Cardiac septum (tissue), 1 donor: ENCODE data around the gene ZC3H10. TPM values are rescaled to one million over a fixed set of nuclear protein-coding genes. Genes with fewer than 3 reads are reported as not detected.
A peak's percentile ranks its signal among the peaks of the same experiment; 100 is the strongest.
"Not testable (repeated sequence)": the region's sequence is repeated elsewhere in the genome, so short reads cannot be mapped to it uniquely, and the experiment has no call there.

Source experiments
- DNase-seq: peaks from one replicate; pipeline ENCODE4 v3.0.0-alpha.2; 2020; ENCODE audit warnings: low spot score
- intact Hi-C: fragments of 100-400 bp; cut with DNase I; formaldehyde crosslinking; loops from one replicate; pipeline ENCODE4 v1.14.0; 2022
- total RNA-seq: library from RNA; stranded (reverse); fragmentation: NEBNext Ultra II Directional; extraction: Animal tissue kit (Norgen Biotek cat#: 25700); gene quantifications from one replicate; pipeline ENCODE4 v1.2.1, GENCODE V29; 2021
- donor health status: DM: no; HTN: no; CAD: no.

Gene ZC3H10
- total RNA-seq, 1 donor from 2014 or later: 6.0 TPM

DNA sequence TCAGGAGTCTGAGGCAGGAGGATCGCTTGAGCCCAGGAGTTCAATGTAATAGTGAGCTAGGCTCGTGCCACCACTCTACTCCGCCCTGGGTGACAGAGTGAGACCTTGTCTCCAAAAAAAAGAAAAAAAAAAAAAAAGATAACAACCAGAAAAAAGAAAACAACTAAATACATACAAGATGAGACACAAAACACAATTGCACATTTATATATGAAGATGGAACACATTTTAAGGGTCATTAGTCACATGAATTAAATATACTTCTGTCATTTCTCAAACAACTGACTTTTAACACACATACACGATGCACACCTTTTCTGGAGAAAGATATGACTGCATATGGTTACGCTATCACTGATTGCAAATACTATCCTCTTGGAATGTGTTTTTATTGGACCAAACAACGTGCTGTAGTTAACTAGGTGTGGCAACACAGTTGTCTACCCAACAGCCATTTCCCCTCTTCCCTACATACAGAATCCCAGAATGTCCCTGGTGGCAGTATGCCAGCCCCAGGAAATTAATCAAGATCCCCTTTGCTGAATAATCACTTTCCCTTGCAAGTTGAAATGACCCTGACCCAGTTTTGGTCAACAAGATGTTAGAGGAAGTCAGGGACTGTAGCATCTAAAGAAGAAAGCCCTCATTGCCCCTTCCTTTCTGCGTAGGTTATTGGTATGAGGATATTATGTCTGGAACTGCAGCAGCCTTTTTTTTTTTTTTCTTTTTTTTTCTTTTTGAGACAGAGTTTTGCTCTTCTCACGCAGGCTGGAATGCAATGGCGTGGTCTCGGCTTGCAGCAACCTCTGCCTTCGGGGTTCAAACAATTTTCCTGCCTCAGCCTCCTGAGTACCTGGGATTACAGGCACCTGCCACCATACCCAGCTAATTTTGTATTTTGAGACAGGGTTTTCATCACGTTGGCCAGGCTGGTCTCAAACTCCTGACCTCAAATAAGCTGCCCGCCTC is 28.7 kb downstream of the ZC3H10 start:
- no peak for DNase-seq
- intact Hi-C loops: no loop called here

GRCh38 chr12:56150563-56150962 is 32.5 kb downstream of the ZC3H10 start:
- DNase-seq: no peak
- intact Hi-C loops: no loop called here

- DNase-seq: no peak
- intact Hi-C loops: loop anchor here (2.0 kb wide), 1 partner anchor 23 kb away; the partner anchor contains the start of gene ESYT1
Measured at GRCh38 chr12:56151672-56152131, 33.6 kb downstream of the ZC3H10 start.

DNA sequence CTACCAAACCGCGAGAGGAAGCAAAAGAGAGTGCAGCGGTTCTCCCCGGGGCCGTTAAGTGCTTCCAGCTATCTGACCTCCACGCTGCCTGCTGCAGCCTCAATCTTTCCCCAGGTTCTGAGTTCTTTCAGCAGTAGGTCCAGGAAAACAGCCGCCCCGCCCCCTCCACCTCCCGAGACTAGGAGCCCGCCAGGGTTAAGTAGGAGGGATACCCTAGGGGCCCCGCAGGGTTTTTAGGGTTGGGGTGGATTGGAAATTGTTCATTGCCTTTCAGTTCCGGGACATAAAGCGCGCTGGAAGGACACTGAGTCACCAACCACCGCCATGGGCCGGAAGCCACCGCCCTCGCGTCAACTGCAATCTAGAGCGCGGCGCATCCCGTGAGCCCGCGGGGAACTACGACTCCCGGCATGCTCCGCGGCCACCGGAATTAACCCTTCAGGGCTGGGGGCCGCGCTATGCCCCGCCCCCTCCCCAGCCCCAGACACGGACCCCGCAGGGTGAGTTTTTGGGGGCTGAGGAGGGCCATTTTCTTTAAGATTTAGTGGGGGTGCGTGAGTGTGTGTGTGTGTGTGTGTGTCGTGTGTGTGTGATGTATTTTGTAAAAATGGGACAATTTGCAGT is 34.2 kb downstream of the ZC3H10 start, which contains the start of gene MYL6B:
TSS of gene MYL6B (plus strand) at position 456 of the 624 bp plus-strand sequence. CDS start 1,332 bp downstream, outside the sequence.
- peak; percentile 96 for DNase-seq
- intact Hi-C loops: loop anchor here (2.0 kb wide), 1 partner anchor 23 kb away; the partner anchor contains the start of gene ESYT1

- no peak for DNase-seq
- intact Hi-C loops: loop anchor here (2.0 kb wide), 1 partner anchor 24 kb away; the partner anchor contains the start of gene ESYT1
Measured at GRCh38 chr12:56152756-56153677, 35.0 kb downstream of the ZC3H10 start.

DNA sequence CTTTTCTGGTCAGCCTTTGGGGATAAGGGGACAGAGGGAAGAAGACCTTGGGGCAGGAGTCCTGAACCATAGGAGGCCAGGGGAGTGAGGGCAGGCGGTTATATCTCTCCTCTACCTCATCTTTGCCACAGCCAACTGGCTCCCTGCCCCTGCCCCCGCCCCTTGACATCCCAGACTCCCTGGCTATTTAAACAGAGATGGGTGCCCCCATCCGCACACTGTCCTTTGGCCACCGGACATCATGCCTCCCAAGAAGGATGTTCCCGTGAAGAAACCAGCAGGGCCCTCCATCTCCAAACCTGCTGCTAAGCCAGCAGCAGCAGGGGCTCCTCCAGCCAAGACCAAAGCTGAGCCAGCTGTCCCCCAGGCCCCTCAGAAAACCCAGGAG is 35.6 kb downstream of the ZC3H10 start:
- no peak for DNase-seq
- intact Hi-C loops: loop anchor here (2.0 kb wide), 1 partner anchor 25 kb away; the partner anchor contains the start of gene ESYT1

GRCh38 chr12:56154246-56154771 is 36.2 kb downstream of the ZC3H10 start:
- intact Hi-C loops: no loop called here
- no peak for DNase-seq

- intact Hi-C loops: no loop called here
- no peak for DNase-seq
Measured at GRCh38 chr12:56154818-56155217, 36.8 kb downstream of the ZC3H10 start.

GRCh38 chr12:56155256-56155845 is 37.3 kb downstream of the ZC3H10 start:
- intact Hi-C loops: no loop called here
- DNase-seq: no peak

- intact Hi-C loops, DNase-seq: not testable (repeated sequence)
Measured at GRCh38 chr12:56156464-56157200, 38.6 kb downstream of the ZC3H10 start.

DNA sequence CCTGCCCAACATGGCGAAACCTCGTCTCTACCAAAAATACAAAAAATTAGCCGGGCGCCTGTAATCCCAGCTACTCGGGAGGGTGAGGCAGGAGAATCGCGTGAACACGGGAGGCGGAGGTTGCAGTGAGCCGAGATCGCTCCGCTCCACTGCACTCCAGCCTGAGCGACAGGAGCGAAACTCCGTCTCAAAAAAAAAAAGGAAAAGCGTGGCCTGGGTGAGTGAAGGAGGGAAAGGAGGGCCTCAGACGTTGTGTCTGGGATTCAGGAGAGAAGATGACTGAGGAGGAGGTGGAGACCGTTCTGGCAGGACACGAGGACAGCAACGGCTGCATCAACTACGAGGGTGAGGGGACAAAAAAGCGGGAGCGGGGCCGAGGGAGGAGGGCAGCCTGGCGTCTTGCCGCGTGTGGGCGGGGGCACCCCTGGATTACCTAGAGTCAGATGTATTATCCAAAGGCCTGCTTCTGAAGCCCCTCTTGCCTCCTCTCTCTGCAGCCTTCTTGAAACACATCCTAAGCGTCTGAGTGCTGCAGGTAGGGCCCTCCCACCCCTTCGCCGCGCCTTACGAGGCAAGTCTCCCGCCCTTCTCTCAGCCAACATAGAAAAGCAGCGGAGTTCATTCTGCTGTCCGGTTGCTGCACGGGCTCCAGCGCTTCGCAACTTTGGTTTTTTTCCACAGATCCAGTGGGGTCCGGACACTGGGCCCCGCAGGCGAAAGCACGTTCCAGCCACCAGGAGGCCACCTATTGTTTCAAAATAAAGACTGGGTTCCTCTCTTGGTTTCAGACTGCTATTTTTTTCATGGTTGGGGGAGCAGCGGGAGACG is 39.3 kb downstream of the ZC3H10 start:
- intact Hi-C loops: loop anchor here (2.0 kb wide), 3 partner anchors 31 to 39 kb away; partner anchors contain the start of genes SMARCC2 and ZC3H10
- peak; percentile 80 for DNase-seq

DNA sequence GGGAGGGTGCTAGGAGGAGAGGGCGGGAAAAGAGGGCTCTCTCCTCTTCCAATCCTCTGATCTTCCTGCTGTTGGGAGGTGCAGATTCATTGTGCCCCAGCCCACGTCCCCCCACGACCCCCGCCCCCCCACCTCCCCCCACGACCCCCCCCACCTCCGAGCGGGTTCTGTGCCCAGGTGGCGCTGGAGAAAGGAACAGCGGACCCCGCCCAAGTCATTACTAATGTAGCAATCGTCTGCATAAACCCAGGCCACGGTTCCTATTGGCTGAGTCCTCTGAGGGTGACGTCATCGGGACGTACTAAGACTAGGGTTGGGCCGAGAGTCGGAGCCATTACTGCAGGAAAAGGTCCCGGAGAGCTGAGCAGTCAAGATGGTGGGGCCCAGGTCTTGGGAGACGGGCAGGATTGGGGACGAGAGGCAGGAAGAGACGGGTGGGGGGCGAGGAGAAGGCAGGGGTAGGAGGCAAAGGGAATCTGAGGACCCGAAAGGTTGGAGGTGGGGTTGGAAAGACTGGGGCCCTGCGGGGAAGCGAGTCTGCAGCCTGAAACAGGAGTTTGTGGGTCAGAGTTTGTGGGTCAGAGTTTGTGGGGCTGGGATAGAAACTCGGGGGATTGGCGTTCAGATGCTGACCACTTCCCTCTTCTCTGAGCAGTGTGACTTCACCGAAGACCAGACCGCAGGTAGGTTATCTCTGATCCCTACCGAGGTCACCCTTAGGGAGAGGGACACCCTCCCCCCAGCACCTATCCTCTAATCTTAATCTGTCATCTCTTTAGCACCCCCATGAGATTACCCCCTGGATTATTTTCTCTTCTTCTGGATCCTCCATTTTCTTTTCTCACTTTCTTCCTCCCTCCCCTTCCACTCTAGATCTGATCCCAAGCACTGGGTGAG is 40.2 kb downstream of the ZC3H10 start, which contains the start of gene MYL6:
TSS of gene MYL6 (plus strand) at position 331 of the 897 bp plus-strand sequence. CDS start at position 374, 43 bp downstream.
- DNase-seq: peak; percentile 99
- intact Hi-C loops: loop anchor here (2.0 kb wide), 3 partner anchors 31 to 39 kb away; partner anchors contain the start of genes SMARCC2 and ZC3H10

DNA sequence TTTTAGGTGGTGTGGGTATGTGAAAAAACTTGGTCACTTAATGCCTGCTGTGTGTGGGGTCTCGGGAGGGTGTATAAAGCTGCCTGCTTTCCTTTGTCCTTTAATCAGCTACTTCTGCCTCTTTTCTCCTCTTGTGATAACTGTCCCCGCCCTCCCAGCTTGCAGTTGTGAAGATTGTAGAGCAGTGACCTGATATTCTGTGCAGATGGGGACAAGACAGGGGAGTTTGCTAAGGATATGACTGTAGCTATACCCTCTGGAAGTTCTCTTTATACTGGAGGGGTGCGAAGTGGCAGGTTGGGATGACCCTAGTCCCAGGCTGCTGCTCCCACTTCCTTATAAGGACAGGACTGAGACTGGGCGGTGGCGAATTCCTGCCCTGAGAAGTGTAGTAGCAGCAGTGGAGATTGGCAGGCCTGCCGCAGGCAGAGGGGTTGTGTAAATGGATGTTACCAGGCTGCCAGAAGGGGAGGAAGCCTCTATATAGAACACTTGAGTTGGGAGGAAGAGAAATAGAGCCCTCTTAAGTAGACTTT is 40.9 kb downstream of the ZC3H10 start:
- intact Hi-C loops: loop anchor here (2.0 kb wide), 3 partner anchors 30 to 40 kb away; partner anchors contain the start of genes SMARCC2 and ZC3H10
- peak; percentile 92 for DNase-seq

DNA sequence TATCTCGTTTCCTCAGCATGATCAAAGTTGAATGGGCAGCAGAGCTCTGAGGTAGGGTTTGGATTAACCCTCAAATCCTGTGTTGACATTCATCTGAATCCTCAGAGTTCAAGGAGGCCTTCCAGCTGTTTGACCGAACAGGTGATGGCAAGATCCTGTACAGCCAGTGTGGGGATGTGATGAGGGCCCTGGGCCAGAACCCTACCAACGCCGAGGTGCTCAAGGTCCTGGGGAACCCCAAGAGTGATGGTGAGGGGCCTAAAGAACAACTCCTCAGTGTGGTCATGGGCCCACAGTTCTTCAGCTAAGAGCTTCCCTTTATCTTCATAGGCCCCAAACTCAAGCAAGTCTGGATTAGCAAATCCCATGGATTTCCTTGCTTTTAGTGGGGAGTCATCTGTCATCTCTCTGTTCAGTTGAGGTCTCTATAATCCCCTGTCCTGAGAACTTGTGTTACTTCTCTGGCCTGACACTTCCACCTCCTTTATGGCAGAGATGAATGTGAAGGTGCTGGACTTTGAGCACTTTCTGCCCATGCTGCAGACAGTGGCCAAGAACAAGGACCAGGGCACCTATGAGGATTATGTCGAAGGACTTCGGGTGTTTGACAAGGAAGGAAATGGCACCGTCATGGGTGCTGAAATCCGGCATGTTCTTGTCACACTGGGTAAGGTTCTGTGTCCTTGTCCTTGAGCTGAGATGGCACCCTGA is 41.6 kb downstream of the ZC3H10 start:
- no peak for DNase-seq

More for the DNA sequence above, 41.6 kb downstream of the ZC3H10 start:
- intact Hi-C loops: loop anchor here (2.0 kb wide), 3 partner anchors 29 to 41 kb away; partner anchors contain the start of genes SMARCC2 and ZC3H10
